ENCODE results near the gene CIP2A. TPM values are rescaled to one million over a fixed set of nuclear protein-coding genes. Genes with fewer than 3 reads are reported as not detected.

CIP2A gene
- total and polyA plus RNA-seq, 2 donors = 2.6 to 28.2 TPM

- 46% methylated on average over 3 of the region's 3 CpGs for WGBS
- DNase-seq (ENCODE audit: extremely low spot score) = no peak
- H3K27ac ChIP-seq (ENCODE audit: low read depth) = no peak overlapping the region
Measured at GRCh38 chr3:108513961-108514360, 75.3 kb downstream of the CIP2A start.

GRCh38 chr3:108512671-108513070, 76.6 kb downstream of the CIP2A start:
- DNase-seq (ENCODE audit: extremely low spot score) = no peak
- no peak overlapping the region for H3K27ac ChIP-seq (ENCODE audit: low read depth)
- no peak overlapping the region for H3K4me3 ChIP-seq (ENCODE audit: low read depth, low read length)
- no peaks in the 10 kb centered on the region for H3K36me3 ChIP-seq (ENCODE audit: insufficient read depth)
- H3K4me1 ChIP-seq (ENCODE audit: insufficient read depth) = no peaks in the 10 kb centered on the region
- 65% methylated on average over 2 of the region's 2 CpGs for WGBS

More at GRCh38 chr3:108513961-108514360, 75.3 kb downstream of the CIP2A start:
- Histone ChIP-seq H3K4me3 (ENCODE audit: low read depth, low read length) (no peak overlapping the region), H3K4me1 (ENCODE audit: insufficient read depth) (no peaks in the 10 kb centered on the region), H3K36me3 (ENCODE audit: insufficient read depth) (no peaks in the 10 kb centered on the region)

GRCh38 chr3:108511490-108511889, 77.7 kb downstream of the CIP2A start:
- no peak for DNase-seq (ENCODE audit: extremely low spot score)
- Histone ChIP-seq H3K36me3 (ENCODE audit: insufficient read depth) (no peaks in the 10 kb centered on the region), H3K4me1 (ENCODE audit: insufficient read depth) (no peaks in the 10 kb centered on the region), H3K27ac (ENCODE audit: low read depth) (no peak overlapping the region), H3K4me3 (ENCODE audit: low read depth, low read length) (no peak overlapping the region)

- WGBS = 94% methylated on average over 4 of the region's 4 CpGs
- Histone ChIP-seq H3K4me1 (ENCODE audit: insufficient read depth) (no peaks in the 10 kb centered on the region), H3K4me3 (ENCODE audit: low read depth, low read length) (no peak overlapping the region), H3K27ac (ENCODE audit: low read depth) (no peak overlapping the region), H3K36me3 (ENCODE audit: insufficient read depth) (no peaks in the 10 kb centered on the region)
- no peak for DNase-seq (ENCODE audit: extremely low spot score)
Measured at GRCh38 chr3:108511055-108511454, 78.2 kb downstream of the CIP2A start.

GRCh38 chr3:108510496-108510895, 78.7 kb downstream of the CIP2A start, which contains the start of gene MYH15:
MYH15 (minus strand) TSS chr3:108510596; CDS start chr3:108510530, 66 bp downstream.
- WGBS = 93% methylated on average over 3 of the region's 3 CpGs
- no peak for DNase-seq (ENCODE audit: extremely low spot score)
- Histone ChIP-seq H3K27ac (ENCODE audit: low read depth) (no peak within 1 kb of the TSS), H3K4me3 (ENCODE audit: low read depth, low read length) (no peak within 1 kb of the TSS), H3K36me3 (ENCODE audit: insufficient read depth) (no peaks in the 10 kb centered on the region), H3K4me1 (ENCODE audit: insufficient read depth) (no peaks in the 10 kb centered on the region)

- Histone ChIP-seq H3K36me3 (ENCODE audit: insufficient read depth) (no peaks in the 10 kb centered on the region), H3K27ac (ENCODE audit: low read depth) (no peak overlapping the region), H3K4me3 (ENCODE audit: low read depth, low read length) (no peak overlapping the region), H3K4me1 (ENCODE audit: insufficient read depth) (no peaks in the 10 kb centered on the region)
- 92% methylated on average over 2 of the region's 2 CpGs for WGBS
- no peak for DNase-seq (ENCODE audit: extremely low spot score)
Measured at GRCh38 chr3:108509871-108510270, 79.4 kb downstream of the CIP2A start.

GRCh38 chr3:108509263-108509662, 80.0 kb downstream of the CIP2A start:
- WGBS = 75% methylated on average over 3 of the region's 3 CpGs
- no peak overlapping the region for H3K27ac ChIP-seq (ENCODE audit: low read depth)
- H3K4me3 ChIP-seq (ENCODE audit: low read depth, low read length) = no peak overlapping the region
- no peaks in the 10 kb centered on the region for H3K4me1 ChIP-seq (ENCODE audit: insufficient read depth)
- DNase-seq (ENCODE audit: extremely low spot score) = peak; percentile 26
- no peaks in the 10 kb centered on the region for H3K36me3 ChIP-seq (ENCODE audit: insufficient read depth)

GRCh38 chr3:108507902-108508301, 81.3 kb downstream of the CIP2A start:
- Histone ChIP-seq H3K4me3 (ENCODE audit: low read depth, low read length) (no peak overlapping the region), H3K36me3 (ENCODE audit: insufficient read depth) (no peaks in the 10 kb centered on the region), H3K27ac (ENCODE audit: low read depth) (no peak overlapping the region), H3K4me1 (ENCODE audit: insufficient read depth) (no peaks in the 10 kb centered on the region)
- DNase-seq (ENCODE audit: extremely low spot score) = no peak

GRCh38 chr3:108505811-108506210, 83.4 kb downstream of the CIP2A start:
- H3K4me1 ChIP-seq (ENCODE audit: insufficient read depth) = no peaks in the 10 kb centered on the region
- no peak overlapping the region for H3K4me3 ChIP-seq (ENCODE audit: low read depth, low read length)
- DNase-seq (ENCODE audit: extremely low spot score) = no peak
- no peak overlapping the region for H3K27ac ChIP-seq (ENCODE audit: low read depth)
- WGBS = 87% methylated on average over 1 of the region's 1 CpG
- no peaks in the 10 kb centered on the region for H3K36me3 ChIP-seq (ENCODE audit: insufficient read depth)

- no peaks in the 10 kb centered on the region for H3K36me3 ChIP-seq (ENCODE audit: insufficient read depth)
- no peaks in the 10 kb centered on the region for H3K4me1 ChIP-seq (ENCODE audit: insufficient read depth)
- no peak overlapping the region for H3K27ac ChIP-seq (ENCODE audit: low read depth)
- no peak overlapping the region for H3K4me3 ChIP-seq (ENCODE audit: low read depth, low read length)
- no peak for DNase-seq (ENCODE audit: extremely low spot score)
Measured at GRCh38 chr3:108503722-108504121, 85.5 kb downstream of the CIP2A start.

- Histone ChIP-seq H3K4me3 (ENCODE audit: low read depth, low read length) (no peak overlapping the region), H3K27ac (ENCODE audit: low read depth) (no peak overlapping the region), H3K36me3 (ENCODE audit: insufficient read depth) (no peaks in the 10 kb centered on the region), H3K4me1 (ENCODE audit: insufficient read depth) (no peaks in the 10 kb centered on the region)
- WGBS = 94% methylated on average over 5 of the region's 5 CpGs
- no peak for DNase-seq (ENCODE audit: extremely low spot score)
Measured at GRCh38 chr3:108501535-108501934, 87.7 kb downstream of the CIP2A start.

GRCh38 chr3:108500728-108501127, 88.5 kb downstream of the CIP2A start:
- Histone ChIP-seq H3K4me3 (ENCODE audit: low read depth, low read length) (no peak overlapping the region), H3K27ac (ENCODE audit: low read depth) (no peak overlapping the region), H3K36me3 (ENCODE audit: insufficient read depth) (no peaks in the 10 kb centered on the region), H3K4me1 (ENCODE audit: insufficient read depth) (no peaks in the 10 kb centered on the region)
- WGBS = 91% methylated on average over 1 of the region's 1 CpG
- DNase-seq (ENCODE audit: extremely low spot score) = no peak

Small RNA genes within 50 kb of the gene (small RNA-seq; reads per million reads assigned to genes)
- not detected for gene RF00156

Other genes starting within 250 kb of the CIP2A start
- 1.2 TPM for gene MYH15, start 78.8 kb downstream of the CIP2A start, total RNA-seq
- gene MYH15, start 78.8 kb downstream of the CIP2A start, polyA plus RNA-seq = 0.10 TPM
- 39.2 TPM for gene DZIP3, start 284 bp upstream of the CIP2A start, total RNA-seq
- gene DZIP3, start 284 bp upstream of the CIP2A start, polyA plus RNA-seq = 8.2 TPM
- gene RETNLB, start 168.0 kb upstream of the CIP2A start, total RNA-seq = not detected
- gene RETNLB, start 168.0 kb upstream of the CIP2A start, polyA plus RNA-seq = not detected
- 0.95 TPM for gene TRAT1, start 233.3 kb upstream of the CIP2A start, total RNA-seq
- 0.34 TPM for gene TRAT1, start 233.3 kb upstream of the CIP2A start, polyA plus RNA-seq